ENCODE data around the gene ECT2.
"Not testable (repeated sequence)": the region's sequence is repeated elsewhere in the genome, so short reads cannot be mapped to it uniquely, and the experiment has no call there.

ECT2 gene

DNA sequence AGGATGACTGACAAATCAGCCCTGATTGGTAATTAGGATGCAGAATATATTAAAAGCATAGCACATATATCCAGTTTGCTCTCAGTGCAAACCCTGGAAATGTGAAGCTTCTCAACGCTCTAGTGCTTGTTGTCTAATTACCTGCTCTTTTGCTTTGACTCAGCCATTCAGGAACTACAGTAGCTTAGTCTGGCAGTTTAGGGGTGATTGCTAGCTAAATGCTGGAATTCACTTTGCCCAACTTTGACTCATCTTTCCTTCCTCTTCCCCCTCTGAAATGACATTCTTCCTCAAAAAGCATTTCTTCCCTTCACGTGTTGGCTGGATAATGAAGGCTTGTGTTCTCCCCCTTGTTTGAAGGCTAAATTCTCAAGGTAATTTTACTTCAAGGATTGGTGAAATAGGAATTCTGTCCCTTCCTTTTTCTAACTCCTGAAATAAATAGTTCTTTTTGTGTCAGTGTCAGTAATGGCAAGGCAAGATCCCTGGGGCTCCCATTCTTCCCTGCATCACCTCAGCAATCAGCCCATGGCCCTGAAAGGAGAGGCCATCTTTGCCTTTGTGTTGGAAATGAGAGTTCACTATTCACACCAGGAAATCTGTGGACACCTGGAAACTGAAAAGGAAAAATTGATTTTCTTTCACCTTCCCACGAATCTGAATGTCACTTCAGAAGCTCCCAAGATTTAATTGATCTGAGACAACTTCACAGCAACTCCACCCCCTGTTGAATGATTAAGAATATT lies 103.6 kb downstream of the ECT2 start:
- TF ChIP-seq, protein P1, sequence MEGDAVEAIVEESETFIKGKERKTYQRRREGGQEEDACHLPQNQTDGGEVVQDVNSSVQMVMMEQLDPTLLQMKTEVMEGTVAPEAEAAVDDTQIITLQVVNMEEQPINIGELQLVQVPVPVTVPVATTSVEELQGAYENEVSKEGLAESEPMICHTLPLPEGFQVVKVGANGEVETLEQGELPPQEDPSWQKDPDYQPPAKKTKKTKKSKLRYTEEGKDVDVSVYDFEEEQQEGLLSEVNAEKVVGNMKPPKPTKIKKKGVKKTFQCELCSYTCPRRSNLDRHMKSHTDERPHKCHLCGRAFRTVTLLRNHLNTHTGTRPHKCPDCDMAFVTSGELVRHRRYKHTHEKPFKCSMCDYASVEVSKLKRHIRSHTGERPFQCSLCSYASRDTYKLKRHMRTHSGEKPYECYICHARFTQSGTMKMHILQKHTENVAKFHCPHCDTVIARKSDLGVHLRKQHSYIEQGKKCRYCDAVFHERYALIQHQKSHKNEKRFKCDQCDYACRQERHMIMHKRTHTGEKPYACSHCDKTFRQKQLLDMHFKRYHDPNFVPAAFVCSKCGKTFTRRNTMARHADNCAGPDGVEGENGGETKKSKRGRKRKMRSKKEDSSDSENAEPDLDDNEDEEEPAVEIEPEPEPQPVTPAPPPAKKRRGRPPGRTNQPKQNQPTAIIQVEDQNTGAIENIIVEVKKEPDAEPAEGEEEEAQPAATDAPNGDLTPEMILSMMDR (IDR thresholded peaks at IDR 0.05; ENCODE audit: insufficient read depth, low read length, poor library complexity, severe bottlenecking), result no peak
- DNase-seq (ENCODE audit: extremely low read depth, insufficient read length), result no peak
- Histone ChIP-seq H3K27me3 (replicated peaks; ENCODE audit: control insufficient read depth, insufficient read depth, low read length) (no peaks in the 10 kb centered on the region; the same call in 1 of the 2 replicates), H3K4me3 (replicated peaks; ENCODE audit: low read depth, low read length) (no peak overlapping the region), H3K36me3 (ENCODE audit: control insufficient read depth, insufficient read depth, low read length) (no peaks in the 10 kb centered on the region)

DNA sequence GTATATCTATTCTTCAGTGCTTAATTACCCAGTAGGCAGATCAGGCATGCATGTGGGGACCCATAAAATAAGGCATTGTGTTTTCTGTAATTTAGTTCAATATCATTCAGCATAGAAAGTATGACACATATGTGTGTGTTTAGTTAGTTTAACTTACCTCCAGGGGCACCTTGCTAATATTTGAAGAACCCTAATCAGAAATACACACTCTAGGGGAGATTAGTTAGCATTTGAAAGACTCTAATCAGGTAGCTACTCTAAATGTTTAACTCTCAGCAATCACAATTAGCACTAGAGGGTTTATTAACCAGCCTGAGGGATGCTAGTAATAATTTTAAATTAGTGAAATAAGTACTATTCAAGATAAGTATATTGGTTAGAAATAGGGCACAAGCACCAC lies 104.5 kb downstream of the ECT2 start:
- no peak for DNase-seq (ENCODE audit: extremely low read depth, insufficient read length)
- Histone ChIP-seq H3K27me3 (replicated peaks; ENCODE audit: control insufficient read depth, insufficient read depth, low read length) (no peaks in the 10 kb centered on the region; the same call in 1 of the 2 replicates), H3K36me3 (ENCODE audit: control insufficient read depth, insufficient read depth, low read length) (no peaks in the 10 kb centered on the region), H3K4me3 (replicated peaks; ENCODE audit: low read depth, low read length) (no peak overlapping the region)
- TF ChIP-seq, protein P1 (IDR thresholded peaks at IDR 0.05; ENCODE audit: insufficient read depth, low read length, poor library complexity, severe bottlenecking), result no peak

DNA sequence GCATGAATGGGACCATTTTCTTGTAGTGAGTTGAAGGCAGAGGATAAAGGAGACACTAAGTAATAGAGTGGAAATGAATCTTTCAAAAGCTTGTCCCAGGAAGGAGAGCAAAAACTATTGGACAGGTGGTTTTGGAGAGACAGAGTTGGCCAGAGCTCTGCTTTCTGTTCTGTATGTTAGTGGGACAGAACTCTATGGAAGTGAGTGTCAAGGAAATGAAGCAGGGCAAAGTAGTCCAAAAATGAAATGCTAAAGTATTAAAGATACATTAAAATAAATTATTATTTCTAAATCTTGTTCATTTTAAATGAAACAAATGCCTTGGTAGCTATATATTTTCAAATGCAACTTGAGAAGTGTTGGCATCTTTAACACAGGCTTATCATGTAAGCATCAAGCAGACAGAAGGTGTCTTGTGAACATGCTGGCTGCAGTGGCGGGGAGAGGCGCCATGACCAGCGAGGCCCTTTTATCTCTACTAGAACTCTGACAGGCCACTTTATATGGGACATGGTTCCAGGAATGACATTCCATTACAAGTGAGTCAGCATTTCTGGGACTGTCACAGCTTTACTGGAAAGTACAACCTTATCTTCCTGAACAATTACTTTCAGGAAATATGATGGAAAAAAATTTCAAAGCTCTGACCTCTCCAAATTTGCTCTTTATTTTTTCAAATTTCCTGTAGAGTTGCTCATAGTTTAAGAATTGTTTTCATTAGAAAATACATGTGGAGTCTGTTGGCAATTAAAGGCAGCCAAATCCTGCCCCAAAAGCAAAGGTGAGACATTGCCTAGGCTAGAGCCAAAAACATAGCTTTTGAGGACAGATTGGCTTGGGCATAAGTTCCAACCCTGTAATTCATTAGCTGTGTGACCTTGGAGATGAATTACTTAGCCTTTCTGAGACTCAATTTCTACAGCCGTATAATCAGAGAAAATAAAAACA lies 106.5 kb downstream of the ECT2 start:
- H3K36me3 ChIP-seq (ENCODE audit: control insufficient read depth, insufficient read depth, low read length), result no peaks in the 10 kb centered on the region
- no peak overlapping the region for H3K4me3 ChIP-seq (replicated peaks; ENCODE audit: low read depth, low read length)
- no peak for DNase-seq (ENCODE audit: extremely low read depth, insufficient read length)
- TF ChIP-seq, protein P1 (IDR thresholded peaks at IDR 0.05; ENCODE audit: insufficient read depth, low read length, poor library complexity, severe bottlenecking), result no peak
- no peaks in the 10 kb centered on the region; the same call in 1 of the 2 replicates for H3K27me3 ChIP-seq (replicated peaks; ENCODE audit: control insufficient read depth, insufficient read depth, low read length)

DNA sequence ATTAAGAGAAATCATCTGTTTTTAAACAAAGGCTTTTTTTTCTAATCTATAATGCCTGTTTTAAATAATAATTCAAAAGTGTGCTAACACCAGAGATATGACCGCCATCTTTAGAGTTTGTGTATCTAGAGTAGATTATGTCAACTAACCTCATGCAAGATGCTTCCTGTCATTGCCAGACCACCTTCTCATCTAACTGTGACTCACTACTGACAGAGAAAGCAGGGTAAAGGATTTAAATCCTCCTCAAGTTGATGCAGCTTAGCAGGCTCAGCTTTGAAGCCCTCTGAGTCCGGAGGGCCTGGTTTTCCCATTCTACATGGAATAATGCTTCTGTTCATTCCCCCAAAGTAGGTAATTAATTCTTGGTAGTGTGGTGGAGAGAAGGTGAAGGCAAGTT lies 108.5 kb downstream of the ECT2 start:
- TF ChIP-seq, protein P1 (IDR thresholded peaks at IDR 0.05; ENCODE audit: insufficient read depth, low read length, poor library complexity, severe bottlenecking), result no peak

DNA sequence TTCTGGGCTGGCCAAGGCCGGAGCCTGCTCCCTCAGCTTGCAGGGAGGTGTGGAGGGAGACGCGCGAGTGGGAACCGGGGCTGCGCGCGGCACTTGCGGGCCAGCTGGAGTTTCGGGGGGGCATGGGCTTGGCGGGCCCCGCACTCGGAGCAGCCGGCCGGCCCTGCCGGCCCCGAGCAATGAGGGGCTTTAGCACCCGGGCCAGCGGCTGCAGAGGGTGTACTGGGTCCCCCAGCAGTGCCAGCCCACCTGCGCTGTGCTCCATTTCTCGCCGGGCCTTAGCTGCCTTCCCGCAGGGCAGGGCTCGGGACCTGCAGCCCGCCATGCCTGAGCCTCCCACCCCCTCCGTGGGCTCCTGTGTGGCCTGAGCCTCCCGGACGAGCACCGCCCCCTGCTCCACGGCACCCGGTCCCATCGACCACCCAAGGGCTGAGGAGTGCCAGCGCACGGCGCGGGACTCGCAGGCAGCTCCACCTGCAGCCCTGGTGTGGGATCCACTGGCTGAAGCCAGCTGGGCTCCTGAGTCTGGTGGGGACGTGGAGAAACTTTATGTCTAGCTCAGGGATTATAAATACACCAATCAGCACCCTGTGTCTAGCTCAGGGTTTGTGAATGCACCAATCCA lies 116.3 kb downstream of the ECT2 start:
- not testable (repeated sequence) for H3K27me3 ChIP-seq (replicated peaks; ENCODE audit: control insufficient read depth, insufficient read depth, low read length); H3K36me3 ChIP-seq (ENCODE audit: control insufficient read depth, insufficient read depth, low read length); H3K4me3 ChIP-seq (replicated peaks; ENCODE audit: low read depth, low read length)

More for the DNA sequence above, 108.5 kb downstream of the ECT2 start:
- DNase-seq (ENCODE audit: extremely low read depth, insufficient read length), result no peak
- Histone ChIP-seq H3K36me3 (ENCODE audit: control insufficient read depth, insufficient read depth, low read length) (no peaks in the 10 kb centered on the region), H3K4me3 (replicated peaks; ENCODE audit: low read depth, low read length) (no peak overlapping the region), H3K27me3 (replicated peaks; ENCODE audit: control insufficient read depth, insufficient read depth, low read length) (no peaks in the 10 kb centered on the region)

More for the DNA sequence above, 116.3 kb downstream of the ECT2 start:
- not testable (repeated sequence) for DNase-seq (ENCODE audit: extremely low read depth, insufficient read length)

All from GM06990 (cell line).